Measurements from ENCODE around the gene SEL1L.
"Not testable (repeated sequence)": the region's sequence is repeated elsewhere in the genome, so short reads cannot be mapped to it uniquely, and the experiment has no call there.

The SEL1L gene

DNA sequence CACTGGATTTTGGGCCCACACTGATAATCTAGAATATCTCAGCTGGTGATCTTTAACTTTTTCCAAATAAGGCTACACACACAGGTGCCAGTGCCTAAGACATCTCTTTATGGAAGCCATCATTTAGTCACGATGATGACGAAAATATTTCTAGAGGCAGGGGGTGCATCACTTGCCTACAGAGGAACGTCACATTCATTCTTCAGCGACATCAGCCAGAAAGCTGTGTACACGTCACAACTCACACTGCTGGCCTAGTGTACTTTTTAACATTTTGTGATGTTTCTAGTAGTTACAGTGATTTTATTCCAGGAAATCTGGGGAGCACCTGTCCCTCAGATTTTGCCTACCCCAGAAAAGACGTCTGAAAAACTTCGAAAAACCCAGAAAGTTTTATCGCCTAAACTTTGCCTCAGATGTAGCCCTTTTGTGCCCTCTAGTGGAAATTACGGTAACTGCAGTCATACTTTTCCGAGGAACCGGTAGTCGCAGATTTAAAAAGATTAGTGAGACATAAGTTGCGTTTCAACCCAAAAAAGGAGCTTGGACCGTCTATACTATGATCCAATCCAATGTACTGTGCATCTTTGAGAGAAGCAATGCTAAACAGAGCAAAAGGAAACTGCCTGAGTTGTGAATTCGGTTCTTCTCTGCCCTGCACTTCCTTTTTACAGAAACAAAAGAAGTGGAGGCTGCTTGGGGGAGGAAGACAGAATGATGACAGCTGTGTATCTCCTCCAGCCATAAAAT, 69.2 kb downstream of the SEL1L start:
- Histone ChIP-seq H3K9ac (ENCODE audit: low read depth in 1 of 2, low read length in 2 of 2) (peak overlapping the region; percentile 32 to 78), H3K4me1 (ENCODE audit: control insufficient read depth in 1 of 2, insufficient read depth in 2 of 2, low read length in 2 of 2) (no peaks in the 10 kb centered on the region), H3K9me3 (ENCODE audit: control insufficient read depth in 1 of 2, low read length in 2 of 2) (no peaks in the 10 kb centered on the region), H3K4me3 (ENCODE audit: low read depth in 1 of 2, low read length in 2 of 2) (peak overlapping the region; percentile 63 to 83), H3K27me3 (ENCODE audit: control insufficient read depth in 1 of 2, insufficient read depth in 2 of 2, low read length in 2 of 2) (no peaks in the 10 kb centered on the region), H3K36me3 (ENCODE audit: control insufficient read depth in 1 of 2, insufficient read depth in 2 of 2, low read length in 2 of 2) (no peaks in the 10 kb centered on the region), H3K27ac (ENCODE audit: low read depth, low read length) (no peak overlapping the region)

DNA sequence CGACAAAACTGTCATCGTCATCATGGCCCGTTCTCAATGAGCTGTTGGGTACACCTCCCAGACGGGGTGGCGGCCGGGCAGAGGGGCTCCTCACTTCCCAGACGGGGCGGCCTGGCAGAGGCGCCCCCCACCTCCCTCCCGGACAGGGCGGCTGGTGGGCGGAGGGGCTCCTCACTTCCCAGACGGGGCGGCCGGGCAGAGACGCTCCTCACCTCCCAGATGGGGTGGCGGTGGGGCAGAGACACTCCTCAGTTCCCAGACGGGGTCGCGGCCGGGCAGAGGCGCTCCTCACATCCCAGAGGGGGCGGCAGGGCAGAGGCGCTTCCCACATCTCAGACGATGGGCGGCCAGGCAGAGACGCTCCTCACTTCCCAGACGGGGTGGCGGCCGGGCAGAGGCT, 71.3 kb downstream of the SEL1L start:
- not testable (repeated sequence) for H3K4me3 ChIP-seq (ENCODE audit: low read depth in 1 of 2, low read length in 2 of 2); H3K27me3 ChIP-seq (ENCODE audit: control insufficient read depth in 1 of 2, insufficient read depth in 2 of 2, low read length in 2 of 2); H3K27ac ChIP-seq (ENCODE audit: low read depth, low read length); H3K9ac ChIP-seq (ENCODE audit: low read depth in 1 of 2, low read length in 2 of 2); H3K4me1 ChIP-seq (ENCODE audit: control insufficient read depth in 1 of 2, insufficient read depth in 2 of 2, low read length in 2 of 2); H3K36me3 ChIP-seq (ENCODE audit: control insufficient read depth in 1 of 2, insufficient read depth in 2 of 2, low read length in 2 of 2); H3K9me3 ChIP-seq (ENCODE audit: control insufficient read depth in 1 of 2, low read length in 2 of 2)

DNA sequence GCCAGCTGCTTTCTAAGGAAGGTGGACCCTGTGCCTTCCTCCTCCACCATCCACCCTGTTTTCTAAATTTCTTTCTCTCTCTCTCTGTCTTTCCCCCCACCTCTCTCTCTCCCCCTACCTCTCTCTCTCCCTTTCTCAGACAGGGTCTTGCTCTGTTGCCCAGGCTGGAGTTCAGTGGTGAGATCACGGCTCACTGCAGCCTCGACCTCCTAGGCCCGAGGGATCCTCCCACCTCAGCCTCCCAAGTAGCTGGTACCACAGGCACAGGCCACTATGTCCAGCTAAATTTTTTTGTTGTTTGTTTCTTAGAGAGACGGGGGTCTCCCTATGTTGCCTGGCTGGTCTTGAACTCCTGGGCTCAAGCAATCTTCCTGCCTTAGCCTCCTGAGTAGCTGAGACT, 73.7 kb downstream of the SEL1L start:
- Histone ChIP-seq H3K4me3 (ENCODE audit: low read depth in 1 of 2, low read length in 2 of 2) (no peak overlapping the region), H3K9ac (ENCODE audit: low read depth in 1 of 2, low read length in 2 of 2) (no peak overlapping the region), H3K9me3 (ENCODE audit: control insufficient read depth in 1 of 2, low read length in 2 of 2) (no peaks in the 10 kb centered on the region), H3K4me1 (ENCODE audit: control insufficient read depth in 1 of 2, insufficient read depth in 2 of 2, low read length in 2 of 2) (no peaks in the 10 kb centered on the region), H3K27ac (ENCODE audit: low read depth, low read length) (no peak overlapping the region), H3K36me3 (ENCODE audit: control insufficient read depth in 1 of 2, insufficient read depth in 2 of 2, low read length in 2 of 2) (no peaks in the 10 kb centered on the region), H3K27me3 (ENCODE audit: control insufficient read depth in 1 of 2, insufficient read depth in 2 of 2, low read length in 2 of 2) (no peaks in the 10 kb centered on the region)

DNA sequence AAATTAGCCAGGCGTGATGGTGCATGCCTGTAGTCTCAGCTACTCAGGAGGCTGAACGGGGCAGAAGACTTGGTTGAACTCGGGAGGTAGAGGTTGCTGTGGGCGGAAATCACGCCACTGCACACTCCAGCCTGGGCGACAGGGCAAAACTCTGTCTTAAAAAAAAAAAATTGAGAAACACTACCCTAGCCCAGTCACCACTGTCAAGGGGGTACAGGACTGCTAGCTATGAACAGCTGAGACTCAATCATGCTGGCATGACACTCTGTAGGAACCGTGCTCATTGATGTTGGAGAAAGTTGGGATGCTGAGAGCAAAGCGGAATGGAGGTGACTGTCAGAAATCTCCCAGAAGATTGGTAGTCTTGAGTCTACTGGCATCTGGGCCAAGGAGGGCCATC, 75.3 kb downstream of the SEL1L start:
- no peak overlapping the region for H3K4me3 ChIP-seq (ENCODE audit: low read depth in 1 of 2, low read length in 2 of 2)
- H3K9ac ChIP-seq (ENCODE audit: low read depth in 1 of 2, low read length in 2 of 2): no peak overlapping the region
- no peaks in the 10 kb centered on the region for H3K4me1 ChIP-seq (ENCODE audit: control insufficient read depth in 1 of 2, insufficient read depth in 2 of 2, low read length in 2 of 2)
- no peaks in the 10 kb centered on the region for H3K27me3 ChIP-seq (ENCODE audit: control insufficient read depth in 1 of 2, insufficient read depth in 2 of 2, low read length in 2 of 2)
- H3K27ac ChIP-seq (ENCODE audit: low read depth, low read length): no peak overlapping the region
- H3K36me3 ChIP-seq (ENCODE audit: control insufficient read depth in 1 of 2, insufficient read depth in 2 of 2, low read length in 2 of 2): no peaks in the 10 kb centered on the region
- H3K9me3 ChIP-seq (ENCODE audit: control insufficient read depth in 1 of 2, low read length in 2 of 2): no peaks in the 10 kb centered on the region

DNA sequence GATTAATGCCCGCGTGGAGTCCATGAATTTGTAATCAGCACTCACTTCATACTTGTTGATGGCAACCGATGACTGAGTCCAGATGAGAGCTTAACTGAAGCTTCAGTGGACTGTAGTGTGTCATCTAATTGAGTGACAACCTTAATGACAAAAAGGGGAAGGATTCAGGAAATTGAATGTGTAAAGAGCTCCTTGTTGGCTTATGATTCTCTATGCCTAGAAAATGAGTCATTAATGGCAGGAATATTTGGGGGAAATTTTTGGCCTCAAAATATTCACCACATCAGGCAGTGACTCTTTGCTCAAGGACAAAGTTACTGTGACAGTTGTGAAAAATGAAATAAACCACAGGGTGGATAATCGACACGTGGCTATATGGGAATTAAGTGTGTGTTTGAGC, 78.3 kb downstream of the SEL1L start:
- Histone ChIP-seq H3K4me3 (ENCODE audit: low read depth in 1 of 2, low read length in 2 of 2) (no peak overlapping the region), H3K4me1 (ENCODE audit: control insufficient read depth in 1 of 2, insufficient read depth in 2 of 2, low read length in 2 of 2) (no peaks in the 10 kb centered on the region), H3K27ac (ENCODE audit: low read depth, low read length) (no peak overlapping the region), H3K27me3 (ENCODE audit: control insufficient read depth in 1 of 2, insufficient read depth in 2 of 2, low read length in 2 of 2) (no peaks in the 10 kb centered on the region), H3K9ac (ENCODE audit: low read depth in 1 of 2, low read length in 2 of 2) (no peak overlapping the region), H3K36me3 (ENCODE audit: control insufficient read depth in 1 of 2, insufficient read depth in 2 of 2, low read length in 2 of 2) (no peaks in the 10 kb centered on the region), H3K9me3 (ENCODE audit: control insufficient read depth in 1 of 2, low read length in 2 of 2) (no peaks in the 10 kb centered on the region)

DNA sequence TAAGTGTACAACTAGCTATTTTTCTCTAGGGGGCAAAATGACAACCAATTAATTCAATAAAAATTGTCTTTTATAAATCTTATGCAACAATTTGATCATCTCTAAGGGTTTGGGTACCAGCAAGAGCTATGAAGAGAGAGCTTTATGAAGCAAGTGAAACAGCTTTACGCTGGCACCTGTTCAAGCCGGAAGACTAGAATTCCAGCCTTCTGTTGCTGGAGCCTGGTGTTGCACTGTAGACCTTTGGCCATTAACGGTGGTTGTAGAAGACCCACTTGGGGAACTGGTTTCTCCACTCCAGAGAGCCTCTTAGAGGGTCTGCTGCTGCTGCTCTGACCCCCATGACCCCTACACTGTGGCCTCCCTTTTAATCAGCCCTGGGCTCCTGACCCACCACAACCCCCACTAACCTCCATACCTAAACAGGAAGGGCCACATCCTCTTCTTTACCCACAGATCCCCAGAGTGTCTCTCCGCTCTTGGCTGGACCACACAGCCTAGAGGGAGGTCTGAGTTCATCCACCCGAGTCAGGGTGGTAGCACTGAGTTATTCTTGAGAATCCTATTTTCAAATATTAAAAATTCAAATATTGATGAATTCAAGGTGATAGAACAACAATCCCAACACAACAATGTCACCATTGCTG, 79.0 kb downstream of the SEL1L start:
- no peak overlapping the region for H3K27ac ChIP-seq (ENCODE audit: low read depth, low read length)
- H3K36me3 ChIP-seq (ENCODE audit: control insufficient read depth in 1 of 2, insufficient read depth in 2 of 2, low read length in 2 of 2): no peaks in the 10 kb centered on the region
- H3K9me3 ChIP-seq (ENCODE audit: control insufficient read depth in 1 of 2, low read length in 2 of 2): no peaks in the 10 kb centered on the region
- H3K27me3 ChIP-seq (ENCODE audit: control insufficient read depth in 1 of 2, insufficient read depth in 2 of 2, low read length in 2 of 2): no peaks in the 10 kb centered on the region
- H3K4me3 ChIP-seq (ENCODE audit: low read depth in 1 of 2, low read length in 2 of 2): no peak overlapping the region
- H3K4me1 ChIP-seq (ENCODE audit: control insufficient read depth in 1 of 2, insufficient read depth in 2 of 2, low read length in 2 of 2): no peaks in the 10 kb centered on the region
- H3K9ac ChIP-seq (ENCODE audit: low read depth in 1 of 2, low read length in 2 of 2): no peak overlapping the region

DNA sequence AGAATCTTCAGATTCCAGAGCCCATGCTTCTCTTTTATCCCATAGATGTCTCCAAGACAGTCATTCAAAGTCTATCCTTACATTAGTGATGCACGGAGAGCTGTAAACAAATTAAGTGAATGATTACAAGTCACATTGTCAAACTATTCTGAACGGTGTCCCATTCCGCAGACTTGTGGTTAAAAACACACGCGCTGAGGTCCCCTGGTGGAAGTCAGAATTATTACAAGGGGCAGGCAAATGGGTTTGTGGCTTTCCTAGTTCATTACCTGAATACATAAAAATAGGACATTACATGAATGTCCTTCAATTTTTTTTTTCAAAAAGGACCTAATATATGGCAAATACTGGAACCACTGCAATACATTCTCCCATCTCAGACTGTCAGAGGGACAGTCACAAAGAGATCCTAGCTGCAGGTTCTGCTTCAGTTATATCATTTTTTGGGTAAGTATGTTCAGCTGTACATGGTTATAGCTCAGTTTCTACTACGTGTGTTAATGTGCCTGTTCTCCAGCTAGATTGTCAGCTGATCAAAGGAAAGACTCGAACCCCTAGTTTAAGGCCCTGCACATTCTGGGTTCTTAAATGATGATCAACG, 80.4 kb downstream of the SEL1L start:
- H3K9me3 ChIP-seq (ENCODE audit: control insufficient read depth in 1 of 2, low read length in 2 of 2): no peaks in the 10 kb centered on the region
- peaks cover 5 to 6% of the 10 kb centered on the region in 2 donors for H3K4me1 ChIP-seq (ENCODE audit: control insufficient read depth in 1 of 2, insufficient read depth in 2 of 2, low read length in 2 of 2)
- no peak overlapping the region for H3K4me3 ChIP-seq (ENCODE audit: low read depth in 1 of 2, low read length in 2 of 2)
- no peak overlapping the region for H3K9ac ChIP-seq (ENCODE audit: low read depth in 1 of 2, low read length in 2 of 2)
- no peaks in the 10 kb centered on the region for H3K36me3 ChIP-seq (ENCODE audit: control insufficient read depth in 1 of 2, insufficient read depth in 2 of 2, low read length in 2 of 2)
- H3K27me3 ChIP-seq (ENCODE audit: control insufficient read depth in 1 of 2, insufficient read depth in 2 of 2, low read length in 2 of 2): no peaks in the 10 kb centered on the region
- no peak overlapping the region for H3K27ac ChIP-seq (ENCODE audit: low read depth, low read length)

DNA sequence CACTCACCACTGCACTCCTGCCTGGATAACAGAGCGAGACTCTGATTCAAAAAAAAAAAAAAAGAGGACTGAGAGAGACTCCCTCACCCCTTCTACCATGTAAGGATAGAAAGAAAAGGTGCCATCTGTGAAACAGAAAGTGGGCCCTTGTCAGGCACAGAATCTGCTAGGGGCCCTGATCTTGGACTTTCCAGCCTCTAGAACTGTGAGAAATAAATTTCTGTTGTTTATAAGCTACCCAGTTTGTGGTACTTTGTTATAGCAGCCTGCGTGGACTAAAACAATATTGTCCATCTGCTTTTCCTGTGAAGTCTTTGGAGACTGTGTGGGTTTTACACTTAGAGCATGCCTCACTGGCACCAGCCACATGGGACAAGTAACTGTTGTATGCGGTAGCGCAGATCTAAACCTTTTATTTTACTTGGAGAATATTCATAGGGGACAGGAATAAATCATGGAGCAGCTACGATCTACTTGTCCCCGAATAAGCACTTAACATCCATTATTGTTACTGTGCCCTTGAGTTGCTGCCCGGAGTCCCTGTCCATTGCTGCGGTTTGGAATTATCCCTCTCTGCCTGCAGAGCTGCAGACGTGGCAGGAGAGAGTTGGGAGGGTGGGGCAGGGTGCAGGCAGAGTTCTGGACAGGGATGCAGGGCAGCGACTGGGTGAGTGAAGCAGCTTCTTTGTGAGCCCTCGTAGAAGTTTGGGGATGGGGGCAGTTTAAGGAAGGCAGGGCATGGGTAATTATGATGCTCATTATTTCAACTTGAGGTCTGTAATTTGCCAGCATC, 81.1 kb downstream of the SEL1L start:
- Histone ChIP-seq H3K4me1 (ENCODE audit: control insufficient read depth in 1 of 2, insufficient read depth in 2 of 2, low read length in 2 of 2) (peaks cover 5 to 6% of the 10 kb centered on the region in 2 donors), H3K9ac (ENCODE audit: low read depth in 1 of 2, low read length in 2 of 2) (no peak overlapping the region), H3K4me3 (ENCODE audit: low read depth in 1 of 2, low read length in 2 of 2) (no peak overlapping the region), H3K27me3 (ENCODE audit: control insufficient read depth in 1 of 2, insufficient read depth in 2 of 2, low read length in 2 of 2) (no peaks in the 10 kb centered on the region), H3K36me3 (ENCODE audit: control insufficient read depth in 1 of 2, insufficient read depth in 2 of 2, low read length in 2 of 2) (no peaks in the 10 kb centered on the region), H3K9me3 (ENCODE audit: control insufficient read depth in 1 of 2, low read length in 2 of 2) (no peaks in the 10 kb centered on the region), H3K27ac (ENCODE audit: low read depth, low read length) (no peak overlapping the region)

DNA sequence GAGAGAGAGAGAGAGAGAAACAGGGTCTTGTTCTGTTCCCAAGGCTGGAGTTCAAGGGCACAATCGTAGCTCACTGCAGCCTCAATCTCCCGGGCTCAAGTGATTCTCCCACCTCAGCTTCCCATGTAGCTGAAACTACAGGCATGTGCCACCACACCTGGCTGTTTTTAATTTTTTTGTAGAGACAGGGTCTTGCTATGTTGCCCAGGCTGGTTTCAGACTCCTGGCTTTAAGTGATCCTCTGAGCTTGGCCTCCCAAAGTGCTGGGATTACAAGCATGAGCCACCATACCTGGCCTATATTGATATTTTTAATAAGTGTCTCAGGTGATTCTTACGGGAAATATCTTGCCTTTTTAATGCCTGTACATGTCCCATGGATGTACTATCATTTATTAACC, 82.7 kb downstream of the SEL1L start:
- no peak overlapping the region for H3K27ac ChIP-seq (ENCODE audit: low read depth, low read length)
- H3K4me1 ChIP-seq (ENCODE audit: control insufficient read depth in 1 of 2, insufficient read depth in 2 of 2, low read length in 2 of 2): peaks cover 5 to 6% of the 10 kb centered on the region in 2 donors
- no peak overlapping the region for H3K9ac ChIP-seq (ENCODE audit: low read depth in 1 of 2, low read length in 2 of 2)
- H3K36me3 ChIP-seq (ENCODE audit: control insufficient read depth in 1 of 2, insufficient read depth in 2 of 2, low read length in 2 of 2): no peaks in the 10 kb centered on the region
- H3K9me3 ChIP-seq (ENCODE audit: control insufficient read depth in 1 of 2, low read length in 2 of 2): no peaks in the 10 kb centered on the region
- no peaks in the 10 kb centered on the region for H3K27me3 ChIP-seq (ENCODE audit: control insufficient read depth in 1 of 2, insufficient read depth in 2 of 2, low read length in 2 of 2)
- no peak overlapping the region for H3K4me3 ChIP-seq (ENCODE audit: low read depth in 1 of 2, low read length in 2 of 2)

DNA sequence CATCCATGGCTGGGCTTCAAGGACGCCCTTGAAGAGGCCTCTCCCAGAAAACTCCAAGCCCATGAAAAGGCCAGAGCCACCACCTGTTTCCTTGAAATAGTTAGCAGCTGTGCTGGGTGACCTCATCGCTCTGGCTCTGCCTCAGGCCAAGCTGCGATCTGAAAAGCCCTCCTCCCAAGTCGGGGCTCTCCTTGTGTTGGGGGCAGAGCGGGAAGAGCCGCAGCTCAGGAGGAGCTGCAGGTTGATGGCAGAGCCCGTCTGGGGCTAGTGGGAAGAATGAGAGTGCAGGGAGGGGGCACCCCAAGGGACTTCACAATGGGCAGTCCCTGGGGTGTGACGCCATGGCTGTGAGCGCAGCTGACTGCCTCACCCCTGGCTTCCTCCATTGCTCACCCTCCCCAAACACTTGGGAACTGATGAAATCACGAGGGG, 83.5 kb downstream of the SEL1L start:
- H3K4me1 ChIP-seq (ENCODE audit: control insufficient read depth in 1 of 2, insufficient read depth in 2 of 2, low read length in 2 of 2): peaks cover 5 to 6% of the 10 kb centered on the region in 2 donors
- no peak overlapping the region for H3K27ac ChIP-seq (ENCODE audit: low read depth, low read length)
- no peak overlapping the region for H3K9ac ChIP-seq (ENCODE audit: low read depth in 1 of 2, low read length in 2 of 2)
- no peak overlapping the region for H3K4me3 ChIP-seq (ENCODE audit: low read depth in 1 of 2, low read length in 2 of 2)
- H3K36me3 ChIP-seq (ENCODE audit: control insufficient read depth in 1 of 2, insufficient read depth in 2 of 2, low read length in 2 of 2): no peaks in the 10 kb centered on the region
- no peaks in the 10 kb centered on the region for H3K27me3 ChIP-seq (ENCODE audit: control insufficient read depth in 1 of 2, insufficient read depth in 2 of 2, low read length in 2 of 2)
- H3K9me3 ChIP-seq (ENCODE audit: control insufficient read depth in 1 of 2, low read length in 2 of 2): no peaks in the 10 kb centered on the region
